Activated CD4-positive, CD25-positive, alpha-beta regulatory T cell (primary cell): ENCODE measurements around the gene TENT4B.
A peak's percentile ranks its signal among the peaks of the same experiment; 100 is the strongest.

Source experiments
- DNase-seq, 4 experiments: peaks; one replicate each; lab custom pipeline; 2025; lab: John Stamatoyannopoulos, UW

The TENT4B gene

GRCh38 chr16:50257876-50258275 lies 104.8 kb downstream of the TENT4B start:
- DNase-seq: no peak

- DNase-seq: no peak
Observed at GRCh38 chr16:50259334-50260205, 106.5 kb downstream of the TENT4B start.

- no peak for DNase-seq
Observed at GRCh38 chr16:50260206-50261159, 107.4 kb downstream of the TENT4B start.

GRCh38 chr16:50261160-50261706 lies 108.1 kb downstream of the TENT4B start:
- DNase-seq: no peak

- no peak for DNase-seq
Observed at GRCh38 chr16:50261707-50262235, 108.7 kb downstream of the TENT4B start.

GRCh38 chr16:50263060-50263909 lies 110.2 kb downstream of the TENT4B start:
- no peak for DNase-seq

GRCh38 chr16:50263940-50264929 lies 111.1 kb downstream of the TENT4B start:
- DNase-seq: no peak

GRCh38 chr16:50265260-50265659 lies 112.2 kb downstream of the TENT4B start:
- DNase-seq: no peak

GRCh38 chr16:50265716-50266336 lies 112.7 kb downstream of the TENT4B start:
- no peak for DNase-seq

DNA sequence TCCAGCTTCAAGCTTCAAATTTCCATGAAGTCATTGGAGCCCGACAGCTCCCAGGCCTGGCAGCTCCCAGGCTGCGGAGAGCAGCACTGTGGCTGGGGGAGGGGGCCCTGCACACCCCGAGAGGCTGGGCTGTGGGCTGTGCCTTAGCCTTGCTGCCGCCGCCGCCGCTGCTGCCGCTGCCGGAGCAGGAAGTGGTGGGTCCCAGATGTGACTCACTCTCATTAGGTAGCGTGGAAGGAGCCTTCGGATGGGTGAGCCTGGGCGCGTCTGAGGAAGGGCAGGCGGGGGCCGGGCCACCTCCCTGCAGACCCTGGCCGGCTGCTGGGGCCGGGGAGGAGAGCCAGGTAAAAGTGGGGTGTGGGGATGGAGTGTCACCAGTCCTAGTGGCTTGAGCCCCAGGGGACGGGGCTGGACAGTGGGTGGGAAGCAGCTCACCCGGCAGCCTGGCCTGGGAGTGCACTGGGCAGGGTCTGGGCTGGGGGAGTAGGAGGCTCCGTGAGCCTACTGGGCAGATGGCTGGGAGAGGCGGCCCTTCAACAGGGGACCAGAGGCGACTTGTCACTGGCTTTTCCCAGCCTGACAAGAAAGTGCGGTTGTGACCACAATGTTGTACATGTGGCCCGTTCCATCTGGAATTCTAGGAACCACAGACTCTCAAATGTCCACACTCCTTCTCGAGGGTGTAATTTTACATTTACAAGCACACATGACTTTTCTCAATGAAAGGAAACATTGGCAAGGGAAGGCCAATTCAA lies 113.4 kb downstream of the TENT4B start, which contains the start of gene ADCY7:
TSS of gene ADCY7 (plus strand) at position 215 of the 755 bp plus-strand sequence. CDS start 21,629 bp downstream, outside the sequence.
- peak; percentile 55 to 83 (median 68) for DNase-seq

DNA sequence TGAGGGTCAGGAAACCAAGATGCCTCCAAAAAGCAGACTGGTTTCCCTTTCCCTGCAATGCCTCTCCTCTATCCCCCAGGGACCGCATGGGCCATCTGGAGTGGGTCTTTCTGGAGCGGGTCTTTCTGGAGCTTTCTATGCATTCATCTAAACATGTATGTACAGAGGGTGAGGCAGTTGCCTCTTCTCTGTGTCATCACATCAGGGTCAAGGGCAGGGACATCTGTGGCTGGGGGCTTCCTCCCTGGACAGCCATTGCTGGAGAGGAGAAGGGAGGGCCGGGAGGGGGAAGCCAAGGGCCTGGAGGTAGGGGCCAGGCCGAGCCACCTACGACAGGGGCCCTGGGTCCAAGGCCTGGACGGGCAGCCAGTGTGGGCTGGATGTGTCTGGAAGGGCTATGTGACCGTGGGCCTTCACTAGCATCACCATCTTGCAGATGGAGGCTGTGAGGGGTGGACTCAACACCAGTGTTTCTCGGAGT lies 114.1 kb downstream of the TENT4B start:
- no peak for DNase-seq

DNA sequence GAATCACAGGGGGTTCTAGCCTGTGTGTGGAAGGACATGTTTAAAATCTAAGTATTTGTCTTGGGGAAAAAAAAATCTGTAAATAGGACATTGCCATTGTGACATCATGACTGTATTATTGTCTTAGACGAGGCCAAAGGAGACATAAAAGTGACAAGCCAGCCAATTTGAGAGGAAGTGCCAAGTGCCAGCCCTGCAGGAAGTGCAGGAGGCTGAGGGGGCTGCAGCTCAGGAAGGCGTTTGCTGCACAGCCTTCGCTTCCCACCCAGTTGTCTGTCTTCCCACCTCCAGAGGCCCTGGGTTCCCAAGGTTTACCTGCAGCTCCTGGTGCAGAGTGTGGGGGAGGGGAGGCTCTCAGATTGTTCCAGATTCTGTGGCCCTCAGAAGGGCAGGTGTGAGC lies 114.5 kb downstream of the TENT4B start:
- DNase-seq: no peak

GRCh38 chr16:50268352-50268751 lies 115.2 kb downstream of the TENT4B start:
- no peak for DNase-seq

DNA sequence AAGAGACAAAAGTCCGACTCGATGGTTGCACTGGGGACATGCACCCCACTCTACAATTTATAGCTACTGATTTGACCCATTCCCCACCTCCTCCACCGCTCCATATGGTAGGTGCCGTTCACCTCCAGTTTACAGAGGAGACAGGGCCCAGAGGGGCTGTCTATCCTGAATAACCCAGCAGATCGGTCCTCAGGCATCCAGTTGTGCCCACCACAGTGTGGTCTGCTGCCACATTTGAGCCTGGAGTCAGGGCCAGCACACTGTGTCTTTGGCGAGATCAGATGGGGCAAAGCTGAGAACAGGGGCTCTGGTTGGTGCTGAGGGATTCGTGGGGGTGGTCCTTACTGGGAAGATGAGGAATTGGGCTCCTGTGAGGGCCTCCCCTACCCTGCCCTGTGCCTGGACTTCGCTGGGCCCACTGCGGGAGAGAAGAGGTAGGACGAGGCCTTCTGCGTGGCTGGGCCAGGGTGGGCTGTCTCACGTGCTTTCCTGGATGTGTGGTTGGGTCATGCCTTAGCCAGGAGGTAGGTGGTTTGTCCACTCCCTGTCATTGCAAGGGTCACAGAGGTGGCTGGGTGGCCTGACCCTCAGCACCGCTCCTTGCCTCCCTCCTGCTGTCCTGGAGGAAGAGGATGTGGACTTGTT lies 116.1 kb downstream of the TENT4B start:
- DNase-seq: no peak

DNA sequence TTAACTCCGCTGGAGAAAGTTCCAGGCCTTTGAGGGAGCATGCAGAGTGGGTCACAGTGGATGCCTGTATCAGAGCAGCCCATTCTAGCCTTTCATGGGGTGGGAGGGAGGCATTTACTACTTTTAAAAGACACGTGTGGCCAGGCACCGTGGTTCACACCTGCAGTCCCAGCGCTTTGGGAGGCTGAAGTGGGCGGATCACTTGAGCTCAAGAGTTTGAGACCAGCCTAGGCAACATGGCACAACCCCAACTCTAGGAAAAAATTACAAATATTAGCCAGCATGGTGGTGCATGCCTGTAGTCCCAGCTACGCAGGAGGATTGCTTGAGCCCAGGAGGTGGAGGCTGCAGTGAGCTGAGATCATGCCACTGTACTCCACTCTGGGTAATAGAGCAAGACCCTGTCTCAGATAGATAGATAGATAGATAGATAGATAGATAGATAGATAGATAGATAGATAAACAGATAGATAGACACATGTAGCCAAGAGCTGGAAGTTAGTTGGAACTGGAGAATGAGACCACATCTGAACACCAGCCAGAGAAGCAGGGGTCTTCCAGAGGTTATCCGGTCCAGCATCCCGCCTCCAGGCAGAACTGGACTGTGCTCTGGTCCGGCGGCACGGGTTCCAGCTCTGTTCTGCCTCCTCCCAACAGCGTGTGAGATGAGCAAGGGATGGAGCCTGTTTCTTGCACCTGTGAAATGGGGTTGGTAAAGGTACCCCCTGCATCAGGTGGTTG lies 116.8 kb downstream of the TENT4B start:
- no peak for DNase-seq

DNA sequence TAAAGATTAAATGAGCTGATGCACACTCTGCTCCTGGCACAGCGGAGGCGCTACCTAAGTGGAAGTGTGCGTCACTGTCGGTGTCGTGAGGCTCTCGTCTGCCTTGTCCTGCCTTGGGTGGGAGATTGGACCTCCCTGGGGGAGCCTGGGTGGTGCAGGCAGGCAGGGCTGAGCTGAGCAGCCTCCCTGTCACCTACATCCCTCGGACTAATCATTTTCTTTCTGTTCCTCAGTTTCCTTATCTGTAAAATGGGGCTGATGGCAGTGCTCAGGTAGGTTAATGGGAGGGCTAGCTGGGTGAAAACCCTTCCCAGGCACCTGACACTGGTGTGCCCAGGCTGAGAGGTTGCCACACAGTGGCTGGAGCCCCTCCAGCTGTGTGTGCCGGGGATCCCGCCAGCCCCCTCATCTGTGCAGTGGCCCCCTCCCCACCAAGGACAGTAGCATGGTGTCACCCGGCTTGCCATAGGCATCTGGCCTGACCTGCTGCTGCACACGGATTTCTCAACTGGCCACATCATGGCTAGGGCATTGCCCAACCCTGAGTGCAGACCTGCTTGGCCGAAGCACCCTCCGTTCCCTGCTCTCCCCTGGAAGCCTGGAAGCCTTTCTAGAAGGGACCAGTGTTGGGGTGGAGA lies 117.5 kb downstream of the TENT4B start:
- no peak for DNase-seq
